Measurements from ENCODE around the gene TAF3.

GRCh38 chr10:8006274-8006999 lies 188.1 kb downstream of the TAF3 start:
- TF ChIP-seq EZH2 (IDR thresholded peaks at IDR 0.05; ENCODE audit: low read length), result no peak
- TF ChIP-seq, protein P1, sequence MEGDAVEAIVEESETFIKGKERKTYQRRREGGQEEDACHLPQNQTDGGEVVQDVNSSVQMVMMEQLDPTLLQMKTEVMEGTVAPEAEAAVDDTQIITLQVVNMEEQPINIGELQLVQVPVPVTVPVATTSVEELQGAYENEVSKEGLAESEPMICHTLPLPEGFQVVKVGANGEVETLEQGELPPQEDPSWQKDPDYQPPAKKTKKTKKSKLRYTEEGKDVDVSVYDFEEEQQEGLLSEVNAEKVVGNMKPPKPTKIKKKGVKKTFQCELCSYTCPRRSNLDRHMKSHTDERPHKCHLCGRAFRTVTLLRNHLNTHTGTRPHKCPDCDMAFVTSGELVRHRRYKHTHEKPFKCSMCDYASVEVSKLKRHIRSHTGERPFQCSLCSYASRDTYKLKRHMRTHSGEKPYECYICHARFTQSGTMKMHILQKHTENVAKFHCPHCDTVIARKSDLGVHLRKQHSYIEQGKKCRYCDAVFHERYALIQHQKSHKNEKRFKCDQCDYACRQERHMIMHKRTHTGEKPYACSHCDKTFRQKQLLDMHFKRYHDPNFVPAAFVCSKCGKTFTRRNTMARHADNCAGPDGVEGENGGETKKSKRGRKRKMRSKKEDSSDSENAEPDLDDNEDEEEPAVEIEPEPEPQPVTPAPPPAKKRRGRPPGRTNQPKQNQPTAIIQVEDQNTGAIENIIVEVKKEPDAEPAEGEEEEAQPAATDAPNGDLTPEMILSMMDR (optimal IDR thresholded peaks at IDR 0.05 in 1 of 3, IDR thresholded peaks at IDR 0.05 in 1 of 3, conservative IDR thresholded peaks at IDR 0.05 in 1 of 3; ENCODE audit: extremely low read depth in 1 of 3, insufficient read depth in 2 of 3, low read length in 3 of 3), result no peak

Data from keratinocyte (primary cell).